ENCODE results near the gene HS6ST2.

HS6ST2 gene

GRCh38 chrX:132786217-132786616 is 172.2 kb downstream of the HS6ST2 start:
- no peak for DNase-seq

DNA sequence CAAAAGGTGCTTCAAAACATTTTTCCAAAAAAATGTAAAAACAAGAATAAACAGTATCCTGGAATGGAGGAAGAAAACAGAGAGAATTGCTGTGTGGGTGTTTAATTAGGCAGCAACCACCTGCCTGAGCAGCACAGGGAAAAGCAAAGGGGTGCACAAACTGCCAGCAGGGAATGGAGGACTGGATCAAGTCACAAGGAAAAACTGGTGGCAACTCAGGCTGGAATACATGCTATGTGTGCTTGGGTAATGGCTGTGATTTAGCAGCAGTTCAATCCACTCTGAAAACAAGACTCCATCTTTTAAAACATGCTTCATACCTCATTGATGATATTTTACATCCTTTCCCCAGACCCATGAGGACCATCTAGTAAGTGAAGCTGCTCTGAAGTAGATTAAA is 179.5 kb downstream of the HS6ST2 start:
- no peak for DNase-seq

DNA sequence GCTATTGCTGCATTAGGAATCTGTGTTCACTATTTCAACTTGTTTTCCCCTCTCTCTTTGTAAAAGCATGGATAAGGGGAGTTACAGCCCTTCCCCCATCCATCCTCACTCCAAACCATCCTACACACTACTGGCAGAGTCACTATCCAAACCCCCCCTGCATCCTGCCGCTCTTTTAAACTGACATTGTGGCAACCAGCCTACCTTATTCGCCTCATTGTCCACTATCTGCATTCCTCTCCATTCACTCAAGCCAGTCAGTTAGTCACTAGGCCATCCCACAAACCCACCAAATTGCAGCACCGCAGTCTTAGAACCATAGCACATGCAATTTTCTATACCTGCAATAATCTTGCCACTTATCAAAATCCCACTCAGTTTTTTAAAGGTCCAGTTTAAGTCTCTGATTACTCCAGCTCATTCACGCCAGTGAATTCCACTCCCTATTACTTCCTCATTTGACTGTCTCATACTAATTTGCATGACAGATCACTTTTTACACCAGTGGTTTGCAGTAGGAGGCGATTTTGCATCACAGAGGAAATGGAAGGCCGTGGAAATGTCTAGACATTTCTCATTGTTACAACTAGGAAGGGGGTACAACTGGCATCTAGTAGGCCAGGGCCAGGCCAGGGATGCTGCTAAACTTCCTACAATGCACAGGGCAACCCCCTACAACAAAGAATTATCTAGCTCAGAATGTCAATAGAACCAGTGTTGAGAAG is 181.8 kb downstream of the HS6ST2 start:
- DNase-seq, result no peak

GRCh38 chrX:132775263-132775823 is 183.1 kb downstream of the HS6ST2 start:
- DNase-seq, result no peak

DNA sequence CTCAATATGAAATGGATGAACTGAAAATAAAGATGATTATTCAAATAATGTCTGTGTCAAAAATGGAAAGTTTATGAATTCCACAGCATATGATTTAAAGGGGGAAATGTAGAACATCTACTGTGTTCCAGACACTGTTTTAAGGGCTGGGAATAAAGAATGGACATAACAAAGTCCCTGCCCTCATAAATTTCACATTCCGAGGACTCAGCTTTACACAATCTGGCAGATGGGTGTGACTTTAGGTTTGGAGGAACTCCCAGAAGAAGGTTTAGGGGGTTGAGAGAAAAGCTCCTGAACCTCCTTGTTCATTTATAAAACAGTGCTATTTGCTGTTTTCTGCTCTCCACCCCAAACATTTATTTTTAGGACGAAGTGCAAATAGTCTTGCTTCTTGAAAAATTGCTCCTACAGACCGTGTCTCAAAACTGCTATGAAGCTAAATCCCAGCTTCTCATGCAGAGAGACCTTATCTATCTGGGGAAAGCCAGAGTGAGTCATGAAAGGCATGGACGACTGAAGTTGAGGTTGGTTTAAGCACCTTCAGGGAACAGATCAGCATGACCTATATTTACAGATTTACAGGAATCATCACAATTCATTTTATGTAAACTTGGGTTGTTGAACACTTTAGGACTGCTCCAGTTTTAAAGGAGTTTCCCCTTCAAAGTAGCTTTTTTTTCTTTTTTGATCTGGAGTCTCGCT is 184.3 kb downstream of the HS6ST2 start:
- DNase-seq, result no peak

GRCh38 chrX:132769609-132770008 is 188.8 kb downstream of the HS6ST2 start:
- no peak for DNase-seq

DNA sequence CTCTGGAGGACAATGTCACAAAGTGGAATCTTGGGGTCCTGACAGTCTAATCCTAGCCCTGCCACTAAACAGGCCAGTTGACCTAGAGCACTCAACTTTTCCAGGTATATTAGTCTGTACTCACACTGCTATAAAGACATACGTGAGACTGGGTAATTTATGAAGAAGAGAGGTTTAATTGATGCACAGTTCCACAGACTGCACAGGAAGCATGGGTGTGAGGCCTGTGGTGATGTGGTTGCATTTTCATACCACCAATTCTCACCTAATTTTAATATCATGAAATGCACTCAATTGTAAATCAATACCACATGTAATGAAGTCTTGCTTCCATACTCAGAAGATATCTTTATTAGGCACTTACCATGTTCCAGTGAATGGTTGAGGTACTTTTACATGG is 192.0 kb downstream of the HS6ST2 start:
- no peak for DNase-seq

DNA sequence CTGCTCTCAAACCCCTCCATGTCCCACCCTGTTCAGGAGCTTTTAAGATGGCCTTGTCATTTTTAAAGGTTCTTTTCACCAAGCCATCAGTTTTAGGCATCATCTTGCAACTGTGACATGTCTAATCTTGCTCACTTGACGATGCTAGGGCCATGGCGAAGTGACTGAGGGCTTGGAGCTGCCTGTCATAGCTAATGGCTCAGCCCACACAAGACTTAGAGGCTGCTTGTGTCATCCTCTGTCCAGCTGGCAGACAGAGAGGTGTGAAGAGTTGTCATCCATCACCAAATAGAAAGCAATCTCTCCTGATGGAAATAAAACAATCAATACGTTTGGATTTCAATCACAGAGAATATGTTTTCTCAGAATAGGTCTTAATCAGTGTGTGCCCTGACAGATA is 194.9 kb downstream of the HS6ST2 start:
- DNase-seq, result no peak

- no peak for DNase-seq
These were observed 199.7 kb downstream of the HS6ST2 start for GRCh38 chrX:132758759-132759158.

- no peak for DNase-seq
These were observed 201.3 kb downstream of the HS6ST2 start for GRCh38 chrX:132757066-132757623.

DNA sequence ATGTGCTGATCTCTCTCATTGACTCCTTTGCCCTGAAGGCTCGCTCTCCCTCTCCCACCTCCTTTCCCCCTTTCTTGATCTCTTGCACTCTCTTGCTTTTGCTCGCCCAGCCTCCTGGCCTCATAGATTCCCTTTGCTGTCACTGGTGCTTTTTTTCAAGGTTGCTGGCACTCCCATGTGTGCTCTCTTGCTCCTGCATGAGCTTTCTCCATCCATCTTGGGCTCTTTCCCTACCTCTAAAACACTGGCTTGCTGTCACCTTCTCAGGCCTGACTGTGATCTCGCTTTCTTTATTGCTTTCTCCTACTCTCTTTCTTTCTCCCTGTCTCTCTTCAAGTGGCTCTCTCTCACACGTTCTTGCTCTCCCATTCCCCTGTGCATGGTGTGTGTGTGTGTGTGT is 202.0 kb downstream of the HS6ST2 start:
- no peak for DNase-seq

- DNase-seq, result no peak
These were observed 207.3 kb downstream of the HS6ST2 start for GRCh38 chrX:132751063-132751690.

- DNase-seq, result no peak
These were observed 207.9 kb downstream of the HS6ST2 start for GRCh38 chrX:132750331-132751062.

GRCh38 chrX:132749406-132749805 is 209.0 kb downstream of the HS6ST2 start:
- no peak for DNase-seq

DNA sequence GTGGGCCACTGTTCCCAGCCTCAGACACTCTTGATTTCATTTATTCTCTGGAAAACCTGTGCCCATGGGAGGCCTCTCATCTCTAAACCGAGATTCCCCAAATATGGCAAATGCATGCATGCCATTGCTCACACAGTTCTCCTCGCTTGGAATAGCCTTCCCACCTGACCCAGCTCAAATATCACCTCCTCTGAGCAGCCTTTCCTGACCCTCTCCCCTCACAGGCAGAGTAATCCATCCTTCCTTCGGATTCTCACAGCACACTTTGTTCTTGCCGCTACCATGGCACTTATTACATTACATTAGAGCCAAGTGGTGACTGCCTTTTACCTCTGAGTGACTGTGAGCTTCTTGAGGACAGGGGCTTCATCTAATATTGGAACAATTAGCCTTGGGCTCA is 209.5 kb downstream of the HS6ST2 start:
- DNase-seq, result no peak

DNA sequence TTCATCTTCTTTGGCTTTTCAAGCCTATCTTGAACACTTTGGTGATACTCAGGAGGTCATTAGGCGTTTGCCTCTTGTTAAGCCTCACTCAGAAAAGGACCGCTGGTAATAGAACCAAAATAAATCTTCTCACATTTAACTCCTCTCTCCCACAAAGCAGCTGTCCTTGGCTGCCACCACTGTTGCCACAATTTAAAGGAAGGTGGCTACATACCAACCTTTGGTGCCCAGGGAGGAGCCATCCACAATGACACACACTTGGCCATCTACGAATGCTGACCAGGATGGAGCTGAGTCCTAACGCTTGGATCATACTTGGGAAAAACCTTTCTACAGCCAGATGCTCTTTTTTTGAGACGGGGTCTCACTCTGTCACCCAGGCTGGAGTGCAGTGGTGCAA is 210.2 kb downstream of the HS6ST2 start:
- no peak for DNase-seq

DNA sequence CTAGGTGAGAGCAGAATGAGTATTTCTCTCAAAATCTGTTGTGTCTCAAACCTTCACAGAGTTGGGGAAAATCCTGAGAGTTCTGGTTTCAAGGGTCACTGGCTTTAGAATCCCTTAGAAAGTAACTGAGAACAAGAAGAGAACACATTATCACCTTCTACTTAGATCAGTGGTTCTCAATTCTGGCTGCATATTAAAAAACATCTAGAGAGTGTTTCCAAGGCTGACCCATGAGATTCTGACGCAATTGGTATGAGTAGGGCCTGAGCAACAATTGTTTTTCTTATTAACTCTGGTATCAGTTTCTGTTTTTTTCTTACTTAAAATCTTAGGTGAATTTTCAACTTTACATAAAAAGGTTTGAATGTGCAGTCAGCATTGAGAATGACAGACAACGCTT is 212.8 kb downstream of the HS6ST2 start:
- no peak for DNase-seq

GRCh38 chrX:132744470-132744869 is 214.0 kb downstream of the HS6ST2 start:
- no peak for DNase-seq

GRCh38 chrX:132743086-132743485 is 215.3 kb downstream of the HS6ST2 start:
- no peak for DNase-seq

- DNase-seq, result no peak
These were observed 216.2 kb downstream of the HS6ST2 start for GRCh38 chrX:132742246-132742645.

- no peak for DNase-seq
These were observed 216.7 kb downstream of the HS6ST2 start for GRCh38 chrX:132741689-132742088.

DNA sequence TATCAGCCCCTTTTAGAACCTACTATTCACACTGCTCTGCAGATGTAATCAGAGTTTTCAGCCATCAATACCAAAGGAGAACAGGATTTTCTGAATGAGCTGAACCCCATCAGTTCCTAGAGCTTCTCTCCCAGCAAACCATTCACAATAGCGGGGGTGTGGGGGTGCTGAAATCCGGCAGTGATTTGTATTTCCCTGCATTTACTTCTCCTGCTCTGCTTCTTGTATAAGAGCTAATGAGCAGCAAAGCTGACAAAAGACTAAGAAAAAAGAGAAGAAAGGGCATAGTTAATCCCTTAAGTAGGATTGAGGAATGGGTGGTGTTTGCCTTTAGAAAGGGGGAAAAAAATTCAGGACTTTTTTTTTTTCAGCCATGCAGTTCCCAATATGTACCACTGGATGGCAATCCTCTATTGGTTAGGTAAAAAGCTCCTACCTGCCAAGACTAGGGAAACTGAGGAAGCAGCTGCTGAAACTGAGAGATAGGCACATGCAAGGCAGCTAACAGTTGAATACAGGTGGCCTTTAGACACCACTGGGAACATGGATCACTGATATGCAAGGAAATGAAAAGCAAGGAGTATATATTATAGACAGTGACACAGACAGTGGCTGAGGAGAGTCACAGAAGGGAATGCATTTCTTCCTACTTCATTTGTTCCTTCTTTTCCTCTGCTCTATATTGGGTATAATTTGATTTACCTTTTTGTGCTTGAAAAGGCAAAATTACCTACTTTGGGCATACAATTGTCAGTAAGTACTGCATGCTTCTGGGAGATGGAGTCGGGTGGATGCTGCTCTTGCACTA is 217.9 kb downstream of the HS6ST2 start:
- DNase-seq, result no peak

Measured in CD4-positive, alpha-beta T cell treated with Interleukin-4 for 1 hour (primary cell).